ENCODE measurements around the gene IL17RE. TPM values are rescaled to one million over a fixed set of nuclear protein-coding genes. Genes with fewer than 3 reads are reported as not detected.

IL17RE gene
- total and polyA plus RNA-seq, 9 of the 15 experiments (the other 6 are each of a cell fraction or from before 2014, with no cell fraction given): 0.32 to 1.9 (median 0.51) TPM; not detected in 4

- TF ChIP-seq PATZ1 (CRISPR knock-in tag; IDR thresholded peaks at IDR 0.05; ENCODE audit: borderline replicate concordance): no peak
- TF ChIP-seq MAFF (IDR thresholded peaks at IDR 0.05; ENCODE audit: low read length): no peak
- TF ChIP-seq HMBOX1 (IDR thresholded peaks at IDR 0.05): no peak
- no peak for TF ChIP-seq CHD2 (IDR thresholded peaks at IDR 0.05; ENCODE audit: low read depth, low read length)
- TF ChIP-seq CBFA2T3 (IDR thresholded peaks at IDR 0.05): no peak
- TF ChIP-seq NBN (IDR thresholded peaks at IDR 0.05; ENCODE audit: low read depth): no peak
- no peak for TF ChIP-seq TCF3 (CRISPR knock-in tag; IDR thresholded peaks at IDR 0.05)
- no peak for TF ChIP-seq ERF (CRISPR knock-in tag; IDR thresholded peaks at IDR 0.05)
- no peak for TF ChIP-seq ZFP30 (CRISPR knock-in tag; IDR thresholded peaks at IDR 0.05; ENCODE audit: borderline replicate concordance)
Measured at GRCh38 chr3:9914011-9914410, 11.4 kb downstream of the IL17RE start (continued).

Data from K562 (cell line).